SU-DHL-6 (cell line): Measurements from ENCODE around the gene RENBP.

ENCODE experiments used
- H2AFZ ChIP-seq: fragments of 200-600 bp; sonication (generic); 2 replicates; pipeline ENCODE4 v1.6.1; 2014; ENCODE audit warnings: low read depth, mild to moderate bottlenecking, moderate library complexity, mixed read lengths, antibody characterized with exemption, low read length; ENCODE audit not compliant: severe bottlenecking
- H3F3A ChIP-seq: fragments of 200-600 bp; shearing (Covaris generic); 2 replicates; pipeline ENCODE4 v1.6.0; 2016; ENCODE audit warnings: antibody characterized with exemption, mild to moderate bottlenecking; ENCODE audit not compliant: insufficient read depth
- H3K27ac ChIP-seq: fragments of 200-600 bp; sonication (generic); 2 replicates; pipeline ENCODE4 v1.5.1; 2016; ENCODE audit warnings: low read depth, mild to moderate bottlenecking, low read length, moderate library complexity, mixed read lengths
- H3K27me3 ChIP-seq: fragments of 200-600 bp; sonication (generic), shearing (Covaris generic); 2 replicates; pipeline ENCODE4 v1.6.0; 2014; ENCODE audit warnings: mild to moderate bottlenecking, low read length
- H3K36me3 ChIP-seq: fragments of 200-600 bp; sonication (generic); 2 replicates; pipeline ENCODE4 v1.6.1; 2014; ENCODE audit warnings: mild to moderate bottlenecking, low read length, mixed read lengths
- H3K4me2 ChIP-seq: fragments of 300-600, 200-600 bp; shearing (Covaris generic), sonication (generic); 2 replicates; pipeline ENCODE4 v1.6.0; 2014; ENCODE audit warnings: low read length, low read depth, mild to moderate bottlenecking; ENCODE audit not compliant: poor library complexity, severe bottlenecking
- H3K4me3 ChIP-seq: fragments of 200-600 bp; sonication (generic); 2 replicates; pipeline ENCODE4 v1.5.1; 2014; ENCODE audit warnings: antibody characterized with exemption, low read length, mild to moderate bottlenecking, mixed read lengths; ENCODE audit not compliant: insufficient read depth, poor library complexity, severe bottlenecking
- H3K79me2 ChIP-seq: fragments of 200-600 bp; sonication (generic); 2 replicates; pipeline ENCODE4 v1.6.1; 2014; ENCODE audit warnings: mild to moderate bottlenecking, low read length, moderate library complexity; ENCODE audit not compliant: insufficient read depth
- H3K9ac ChIP-seq: fragments of 200-600 bp; sonication (generic); 2 replicates; pipeline ENCODE4 v1.7.0; 2014; ENCODE audit warnings: mild to moderate bottlenecking, low read length
- H3K9me2 ChIP-seq: fragments of 200-600 bp; sonication (generic); replicated peaks from 2 replicates; pipeline ENCODE4 v1.6.1; 2014; ENCODE audit warnings: low read length; ENCODE audit not compliant: insufficient read depth
- H3K9me3 ChIP-seq: fragments of 200-600 bp; sonication (generic); 2 replicates; pipeline ENCODE4 v1.6.1; 2014; ENCODE audit warnings: low read length, mixed read lengths; ENCODE audit not compliant: insufficient read depth
- H4K20me1 ChIP-seq: fragments of 200-600 bp; sonication (generic); 2 replicates; pipeline ENCODE4 v1.6.1; 2014; ENCODE audit warnings: low read depth, mild to moderate bottlenecking, antibody characterized with exemption, low read length, moderate library complexity, mixed read lengths
- CTCF ChIP-seq: fragments of 200-600 bp; sonication (generic); IDR thresholded peaks from one replicate; pipeline ENCODE4 v1.5.1; 2017; ENCODE audit warnings: antibody characterized with exemption, mild to moderate bottlenecking, low read length, moderate library complexity; ENCODE audit not compliant: insufficient read depth, poor library complexity, severe bottlenecking
- EZH2phosphoT487 ChIP-seq: fragments of 200-600 bp; sonication (generic), shearing (Covaris generic); conservative IDR thresholded peaks from 2 replicates; pipeline ENCODE4 v1.6.1; 2018; ENCODE audit warnings: mild to moderate bottlenecking, antibody characterized with exemption, low read length, moderate library complexity, mixed read lengths

RENBP gene

GRCh38 chrX:153973127-153974002 lies 28.9 kb upstream of the RENBP start:
- H3K36me3 ChIP-seq, result 0 out of 2 replicates have a peak, but pooled peaks cover 1% of the 10 kb centered on the region

GRCh38 chrX:153972368-153973126 lies 28.1 kb upstream of the RENBP start, which contains the start of gene TMEM187:
TSS of gene TMEM187 (plus strand) at chrX:153972754. CDS start at chrX:153982063, 9,309 bp downstream.
- peaks cover 39% of the 10 kb centered on the region for H3K79me2 ChIP-seq
- no peaks in the 10 kb centered on the region for H3K9me2 ChIP-seq
- no peaks in the 10 kb centered on the region for H3K27me3 ChIP-seq
- TF ChIP-seq EZH2phosphoT487, result no peak
- TF ChIP-seq CTCF, result no peak
- H3K9me3 ChIP-seq, result no peaks in the 10 kb centered on the region
- peaks cover 4% of the 10 kb centered on the region; the same call in 1 of the 2 replicates for H3F3A ChIP-seq
- H4K20me1 ChIP-seq, result peaks cover 9% of the 10 kb centered on the region; the same call in 1 of the 2 replicates
- peak within 1 kb of the TSS; percentile 96 for H3K4me2 ChIP-seq
- peak within 1 kb of the TSS; percentile 99 for H3K27ac ChIP-seq
- peak within 1 kb of the TSS; percentile 100 for H3K9ac ChIP-seq
- H2AFZ ChIP-seq, result peak within 1 kb of the TSS; percentile 9
- H3K4me3 ChIP-seq, result peak within 1 kb of the TSS; percentile 96
- 0 out of 2 replicates have a peak, but pooled peaks cover 4% of the 10 kb centered on the region for H3K36me3 ChIP-seq

More at GRCh38 chrX:153973127-153974002, 28.9 kb upstream of the RENBP start:
- H3K9me2 ChIP-seq, result no peaks in the 10 kb centered on the region
- H3F3A ChIP-seq, result peaks cover 4% of the 10 kb centered on the region; the same call in 1 of the 2 replicates
- H4K20me1 ChIP-seq, result peaks cover 3% of the 10 kb centered on the region; the same call in 1 of the 2 replicates
- no peaks in the 10 kb centered on the region for H3K27me3 ChIP-seq
- H3K4me3 ChIP-seq, result peak overlapping the region; percentile 49
- peak overlapping the region; percentile 100 for H3K9ac ChIP-seq
- peaks cover 31% of the 10 kb centered on the region for H3K79me2 ChIP-seq
- TF ChIP-seq CTCF, result no peak
- TF ChIP-seq EZH2phosphoT487, result no peak
- H3K9me3 ChIP-seq, result no peaks in the 10 kb centered on the region
- peak overlapping the region; percentile 64 for H3K4me2 ChIP-seq
- H2AFZ ChIP-seq, result peak overlapping the region; percentile 9
- H3K27ac ChIP-seq, result peak overlapping the region; percentile 99

- Histone ChIP-seq H4K20me1 (peaks cover 12% of the 10 kb centered on the region), H3K4me3 (peak within 1 kb of the TSS; percentile 96), H2AFZ (no peak within 1 kb of the TSS), H3K9me3 (no peaks in the 10 kb centered on the region), H3K36me3 (0 out of 2 replicates have a peak, but pooled peaks cover 4% of the 10 kb centered on the region), H3K27ac (peak within 1 kb of the TSS; percentile 99), H3K27me3 (no peaks in the 10 kb centered on the region), H3K4me2 (peak within 1 kb of the TSS; percentile 96), H3F3A (peaks cover 4% of the 10 kb centered on the region; the same call in 1 of the 2 replicates), H3K9me2 (no peaks in the 10 kb centered on the region), H3K79me2 (peaks cover 48% of the 10 kb centered on the region), H3K9ac (peak within 1 kb of the TSS; percentile 100)
- no peak for TF ChIP-seq CTCF
- TF ChIP-seq EZH2phosphoT487, result no peak
Measured at GRCh38 chrX:153971450-153972367, 27.3 kb upstream of the RENBP start, which contains the start of gene HCFC1. TSS of gene HCFC1 (minus strand) at chrX:153971818. CDS start at chrX:153970840, 978 bp downstream.
